Liver (tissue), 3 donors: ENCODE measurements around the gene GNAT1.
A peak's percentile ranks its signal among the peaks of the same experiment; 100 is the strongest.

Experiments
- GABPA ChIP-seq, 2 donors: IDR thresholded peaks in 1 of 2; conservative IDR thresholded peaks in 1 of 2; 2 replicates each; pipeline ENCODE4 v1.6.1; 2016; ENCODE audit warnings: antibody characterized with exemption in 2 of 2, mild to moderate bottlenecking in 1 of 2, moderate library complexity in 1 of 2
- TF ChIP-seq, protein P1 (sequence below): fragments of 150-350 bp; IDR thresholded peaks from 2 replicates; pipeline ENCODE4 v1.5.1; 2017; ENCODE audit warnings: improper control_type of control experiment, low read depth, low read length; ENCODE audit not compliant: missing input control
- donor health status: healthy.
- donor health status: healthy.

DNA sequence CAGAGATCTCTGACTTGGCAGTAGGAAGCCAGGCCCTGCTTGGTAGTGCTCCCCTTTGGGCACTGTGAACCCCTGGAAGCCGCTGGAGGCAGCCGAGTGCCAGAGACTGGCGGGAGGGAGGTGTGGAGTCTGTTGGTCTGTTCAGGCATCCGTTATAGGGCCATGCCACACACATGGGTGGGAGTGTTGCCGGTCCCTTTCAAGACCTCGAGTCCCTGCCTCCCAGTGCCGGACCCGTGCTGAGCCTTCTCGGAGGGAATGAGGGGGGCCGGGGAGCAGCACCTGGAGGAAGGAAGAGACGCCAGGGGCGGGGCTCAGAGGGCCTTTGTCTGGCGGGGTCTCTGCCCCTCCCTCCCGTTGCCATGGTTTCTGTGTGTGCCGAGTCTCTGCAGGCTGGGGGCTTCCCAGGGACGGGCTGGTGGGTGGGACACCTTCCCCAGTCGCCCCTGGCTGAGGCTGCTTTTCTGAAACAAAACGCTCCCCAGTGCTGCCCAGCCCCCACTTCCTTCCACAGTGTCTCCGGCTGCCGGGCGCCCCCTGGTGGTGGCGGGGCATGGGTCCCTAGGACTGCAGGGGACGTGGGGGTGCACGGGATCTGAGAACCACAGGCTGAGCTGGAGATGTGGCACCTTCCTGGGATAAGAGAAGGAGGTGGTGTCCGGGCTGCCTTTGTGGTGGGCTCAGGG lies 54.6 kb downstream of the GNAT1 start:
- no peak for TF ChIP-seq GABPA (IDR thresholded peaks at IDR 0.05 in 1 of 2, conservative IDR thresholded peaks at IDR 0.05 in 1 of 2)
- TF ChIP-seq, protein P1, sequence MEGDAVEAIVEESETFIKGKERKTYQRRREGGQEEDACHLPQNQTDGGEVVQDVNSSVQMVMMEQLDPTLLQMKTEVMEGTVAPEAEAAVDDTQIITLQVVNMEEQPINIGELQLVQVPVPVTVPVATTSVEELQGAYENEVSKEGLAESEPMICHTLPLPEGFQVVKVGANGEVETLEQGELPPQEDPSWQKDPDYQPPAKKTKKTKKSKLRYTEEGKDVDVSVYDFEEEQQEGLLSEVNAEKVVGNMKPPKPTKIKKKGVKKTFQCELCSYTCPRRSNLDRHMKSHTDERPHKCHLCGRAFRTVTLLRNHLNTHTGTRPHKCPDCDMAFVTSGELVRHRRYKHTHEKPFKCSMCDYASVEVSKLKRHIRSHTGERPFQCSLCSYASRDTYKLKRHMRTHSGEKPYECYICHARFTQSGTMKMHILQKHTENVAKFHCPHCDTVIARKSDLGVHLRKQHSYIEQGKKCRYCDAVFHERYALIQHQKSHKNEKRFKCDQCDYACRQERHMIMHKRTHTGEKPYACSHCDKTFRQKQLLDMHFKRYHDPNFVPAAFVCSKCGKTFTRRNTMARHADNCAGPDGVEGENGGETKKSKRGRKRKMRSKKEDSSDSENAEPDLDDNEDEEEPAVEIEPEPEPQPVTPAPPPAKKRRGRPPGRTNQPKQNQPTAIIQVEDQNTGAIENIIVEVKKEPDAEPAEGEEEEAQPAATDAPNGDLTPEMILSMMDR, result peak; percentile 93
